Measurements from ENCODE around the gene AXIN1. TPM values are rescaled to one million over a fixed set of nuclear protein-coding genes. Genes with fewer than 3 reads are reported as not detected.

AXIN1 gene
- total and polyA plus RNA-seq, 2 of the 8 experiments (the other 6 are each of a cell fraction or from before 2014, with no cell fraction given), result 12.5 to 41.9 TPM

- TF ChIP-seq ATF2 (IDR thresholded peaks at IDR 0.05; ENCODE audit: low read length) (no peak), CBX5 (IDR thresholded peaks at IDR 0.05; ENCODE audit: low read depth, low read length) (no peak), CTBP2 (IDR thresholded peaks at IDR 0.05; ENCODE audit: borderline replicate concordance, insufficient read depth, insufficient read length, low read length) (no peak), CHD2 (IDR thresholded peaks at IDR 0.05; ENCODE audit: low read length) (no peak), POLR2AphosphoS5 (IDR thresholded peaks at IDR 0.05; ENCODE audit: low read depth, low read length) (no peak), EP300 (IDR thresholded peaks at IDR 0.05; ENCODE audit: borderline replicate concordance in 1 of 2, low read depth in 2 of 2, low read length in 2 of 2) (no peak), RNF2 (IDR thresholded peaks at IDR 0.05; ENCODE audit: borderline replicate concordance, low read depth, low read length, missing control alignments, poor library complexity, severe bottlenecking) (no peak), TAF1 (IDR thresholded peaks at IDR 0.05; ENCODE audit: low read depth, low read length) (no peak), MAX (IDR thresholded peaks at IDR 0.05) (peak; percentile 27; the same call in 1 of the 2 replicates), YY1 (IDR thresholded peaks at IDR 0.05; ENCODE audit: low read depth, low read length) (no peak), SIN3A (conservative IDR thresholded peaks at IDR 0.05 in 1 of 2, IDR thresholded peaks at IDR 0.05 in 1 of 2; ENCODE audit: low read depth in 1 of 2, low read length in 2 of 2) (no peak), PHF8 (conservative IDR thresholded peaks at IDR 0.05; ENCODE audit: low read depth, low read length) (no peak), KDM4A (IDR thresholded peaks at IDR 0.05; ENCODE audit: low read depth, low read length, severe bottlenecking) (peak; percentile 96), MAFK (IDR thresholded peaks at IDR 0.05; ENCODE audit: low read depth, low read length) (no peak), ZNF274 (IDR thresholded peaks at IDR 0.05; ENCODE audit: borderline replicate concordance, extremely low read depth, low read length) (no peak), EZH2 (IDR thresholded peaks at IDR 0.05; ENCODE audit: low read depth, low read length, severe bottlenecking) (peak; percentile 78), RFX5 (IDR thresholded peaks at IDR 0.05; ENCODE audit: borderline replicate concordance, low read depth, low read length) (no peak)
- TF ChIP-seq, protein P1, sequence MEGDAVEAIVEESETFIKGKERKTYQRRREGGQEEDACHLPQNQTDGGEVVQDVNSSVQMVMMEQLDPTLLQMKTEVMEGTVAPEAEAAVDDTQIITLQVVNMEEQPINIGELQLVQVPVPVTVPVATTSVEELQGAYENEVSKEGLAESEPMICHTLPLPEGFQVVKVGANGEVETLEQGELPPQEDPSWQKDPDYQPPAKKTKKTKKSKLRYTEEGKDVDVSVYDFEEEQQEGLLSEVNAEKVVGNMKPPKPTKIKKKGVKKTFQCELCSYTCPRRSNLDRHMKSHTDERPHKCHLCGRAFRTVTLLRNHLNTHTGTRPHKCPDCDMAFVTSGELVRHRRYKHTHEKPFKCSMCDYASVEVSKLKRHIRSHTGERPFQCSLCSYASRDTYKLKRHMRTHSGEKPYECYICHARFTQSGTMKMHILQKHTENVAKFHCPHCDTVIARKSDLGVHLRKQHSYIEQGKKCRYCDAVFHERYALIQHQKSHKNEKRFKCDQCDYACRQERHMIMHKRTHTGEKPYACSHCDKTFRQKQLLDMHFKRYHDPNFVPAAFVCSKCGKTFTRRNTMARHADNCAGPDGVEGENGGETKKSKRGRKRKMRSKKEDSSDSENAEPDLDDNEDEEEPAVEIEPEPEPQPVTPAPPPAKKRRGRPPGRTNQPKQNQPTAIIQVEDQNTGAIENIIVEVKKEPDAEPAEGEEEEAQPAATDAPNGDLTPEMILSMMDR (IDR thresholded peaks at IDR 0.05; ENCODE audit: control extremely low read depth in 1 of 3, insufficient read depth in 1 of 3, low read depth in 1 of 3, low read length in 3 of 3), result no peak
Measured at GRCh38 chr16:275041-275641, 77.4 kb downstream of the AXIN1 start (continued).
